Mesothelial cell of epicardium (in vitro differentiated cells): ENCODE measurements around the gene SUPT4H1. TPM values are rescaled to one million over a fixed set of nuclear protein-coding genes. Genes with fewer than 3 reads are reported as not detected.

Experiments used
- DNase-seq, 2 experiments: peaks; one replicate each; pipeline ENCODE4 v3.0.0; 2021; ENCODE audit warnings: low spot score in 2 of 2; ENCODE audit not compliant: unreplicated experiment in 2 of 2
- H3K27ac Mint-ChIP-seq: 2 replicates; pipeline ENCODE4 v1.8.0; 2021; ENCODE audit warnings: mixed read lengths
- H3K27me3 Mint-ChIP-seq: 2 replicates; pipeline ENCODE4 v1.8.0; 2021; ENCODE audit warnings: low read depth, mixed read lengths
- H3K36me3 Mint-ChIP-seq: 2 replicates; pipeline ENCODE4 v1.8.0; 2021; ENCODE audit warnings: mixed read lengths
- H3K4me1 Mint-ChIP-seq: 2 replicates; pipeline ENCODE4 v1.8.0; 2021; ENCODE audit warnings: mixed read lengths
- H3K4me3 Mint-ChIP-seq: 2 replicates; pipeline ENCODE4 v1.8.0; 2021; ENCODE audit warnings: mild to moderate bottlenecking, moderate library complexity, mixed read lengths
- H3K9me3 Mint-ChIP-seq: 2 replicates; pipeline ENCODE4 v1.8.0; 2021; ENCODE audit warnings: mixed read lengths
- CTCF ChIP-seq: fragments of 200-600 bp; sonication (generic); IDR thresholded peaks from one replicate; pipeline ENCODE4 v1.5.0; 2021; ENCODE audit warnings: antibody characterized with exemption; ENCODE audit not compliant: unreplicated experiment
- total RNA-seq: library from RNA; stranded (reverse); gene quantifications from 3 replicates; pipeline ENCODE4 v1.2.1, GENCODE V29; 2021

SUPT4H1 gene
- total RNA-seq, 1 donor from 2014 or later: 76.8 TPM

DNA sequence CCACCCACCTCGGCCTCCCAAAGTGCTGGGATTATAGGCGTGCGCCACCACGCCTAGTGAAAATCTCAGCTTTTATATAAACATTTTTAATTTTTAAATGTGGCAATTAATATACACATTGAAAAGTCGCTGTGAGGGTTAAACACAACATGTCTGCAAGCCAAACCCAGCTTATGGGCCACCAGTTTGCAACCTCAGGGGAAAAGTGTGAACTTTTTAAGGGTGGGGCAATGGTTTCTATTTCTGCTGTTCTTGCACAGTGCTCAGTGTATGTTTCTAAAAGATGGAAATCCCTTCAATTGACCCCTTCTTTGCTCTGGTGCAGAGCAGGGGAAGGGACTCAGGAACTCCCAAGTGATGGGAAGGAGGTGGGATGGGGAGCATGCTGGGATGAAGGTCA is 18.3 kb upstream of the SUPT4H1 start:
- H3K9me3 Mint-ChIP-seq: no peaks in the 10 kb centered on the region
- no peaks in the 10 kb centered on the region for H3K27me3 Mint-ChIP-seq
- no peak for TF ChIP-seq CTCF
- peaks cover 15% of the 10 kb centered on the region for H3K36me3 Mint-ChIP-seq
- no peak overlapping the region for H3K27ac Mint-ChIP-seq
- peaks cover 17% of the 10 kb centered on the region for H3K4me1 Mint-ChIP-seq
- no peak for DNase-seq
- no peak overlapping the region for H3K4me3 Mint-ChIP-seq

- no peaks in the 10 kb centered on the region for H3K9me3 Mint-ChIP-seq
- no peak for TF ChIP-seq CTCF
- peaks cover 26% of the 10 kb centered on the region for H3K4me1 Mint-ChIP-seq
- H3K27me3 Mint-ChIP-seq: no peaks in the 10 kb centered on the region
- no peak for DNase-seq
- peaks cover 15% of the 10 kb centered on the region for H3K36me3 Mint-ChIP-seq
- H3K27ac Mint-ChIP-seq: peak overlapping the region; percentile 74
- no peak overlapping the region for H3K4me3 Mint-ChIP-seq
These were observed 17.4 kb upstream of the SUPT4H1 start for GRCh38 chr17:58369214-58370031.

- no peaks in the 10 kb centered on the region for H3K9me3 Mint-ChIP-seq
- no peak overlapping the region for H3K4me3 Mint-ChIP-seq
- H3K4me1 Mint-ChIP-seq: peaks cover 31% of the 10 kb centered on the region
These were observed 16.8 kb upstream of the SUPT4H1 start for GRCh38 chr17:58368860-58369213.

DNA sequence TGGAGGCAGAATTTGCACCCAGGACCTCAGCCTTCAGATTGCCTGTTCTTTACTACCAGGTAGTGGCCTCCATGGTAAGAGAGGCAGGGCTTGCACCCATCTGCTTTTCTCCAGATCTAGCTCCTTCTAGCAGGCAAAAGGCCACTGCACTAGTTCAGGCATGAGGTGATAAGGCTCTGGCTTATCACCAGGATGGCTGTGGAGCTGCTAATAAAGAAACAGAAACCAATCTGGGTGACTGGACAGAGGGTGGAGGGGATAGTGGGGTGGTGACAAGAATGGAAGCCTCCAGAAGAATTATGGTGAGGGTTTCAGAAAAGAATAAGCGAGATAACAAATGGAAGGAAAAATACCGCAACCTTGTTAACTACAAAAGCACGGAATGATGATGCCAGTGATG is 15.5 kb upstream of the SUPT4H1 start:
- Mint-ChIP-seq H3K4me3 (no peak overlapping the region), H3K9me3 (no peaks in the 10 kb centered on the region), H3K27me3 (no peaks in the 10 kb centered on the region), H3K27ac (peak overlapping the region; percentile 47), H3K4me1 (peaks cover 42% of the 10 kb centered on the region), H3K36me3 (peaks cover 17% of the 10 kb centered on the region)
- no peak for TF ChIP-seq CTCF
- no peak for DNase-seq

More at GRCh38 chr17:58368860-58369213, 16.8 kb upstream of the SUPT4H1 start:
- H3K36me3 Mint-ChIP-seq: peaks cover 15% of the 10 kb centered on the region
- TF ChIP-seq CTCF: no peak
- no peaks in the 10 kb centered on the region for H3K27me3 Mint-ChIP-seq
- DNase-seq: no peak
- H3K27ac Mint-ChIP-seq: no peak overlapping the region

DNA sequence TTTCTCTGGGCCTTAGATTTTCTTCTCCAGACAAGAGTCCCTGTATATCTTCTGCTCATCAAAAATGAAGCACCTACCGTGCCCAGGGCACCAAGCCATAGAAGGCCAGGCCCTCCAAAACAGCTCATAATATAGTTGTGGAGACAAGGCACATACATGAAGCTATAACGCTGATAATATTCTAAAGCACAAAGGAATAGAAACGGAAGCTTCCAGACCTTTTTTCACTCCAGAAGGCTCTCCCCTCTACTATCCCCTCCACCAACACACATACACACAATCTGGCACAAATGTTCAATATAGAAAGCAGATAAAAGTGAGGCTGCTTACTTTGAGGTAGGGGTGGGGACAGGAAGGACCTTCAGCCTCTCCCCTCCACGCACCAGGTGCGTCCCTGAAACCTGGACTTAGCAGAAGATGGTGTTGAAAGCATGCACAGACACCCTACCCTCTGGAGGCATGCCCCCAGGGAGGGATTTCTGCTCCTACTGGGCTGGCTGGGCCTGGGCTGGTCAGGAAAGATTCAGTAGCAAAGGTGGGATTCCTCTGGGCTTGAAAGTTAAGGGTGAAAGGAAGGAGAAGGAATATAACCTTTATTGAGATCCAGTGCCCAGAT is 14.1 kb upstream of the SUPT4H1 start:
- no peak for TF ChIP-seq CTCF
- DNase-seq: no peak
- Mint-ChIP-seq H3K4me3 (no peak overlapping the region), H3K4me1 (peaks cover 42% of the 10 kb centered on the region), H3K36me3 (peaks cover 28% of the 10 kb centered on the region), H3K9me3 (no peaks in the 10 kb centered on the region), H3K27ac (peak overlapping the region; percentile 80), H3K27me3 (no peaks in the 10 kb centered on the region)
